CD4-positive, alpha-beta T cell treated with Interleukin-17A for 1 hour (primary cell): Measurements from ENCODE around the gene NFKBIB.
A peak's percentile ranks its signal among the peaks of the same experiment; 100 is the strongest.
"Not testable (repeated sequence)": the region's sequence is repeated elsewhere in the genome, so short reads cannot be mapped to it uniquely, and the experiment has no call there.

Experiments used
- DNase-seq: peaks from one replicate; pipeline ENCODE4 v3.0.0-alpha.2; 2020

The NFKBIB gene

GRCh38 chr19:38875656-38876395 lies 23.9 kb upstream of the NFKBIB start:
- no peak for DNase-seq

- peak; percentile 80 for DNase-seq
These were observed 21.8 kb upstream of the NFKBIB start, which contains the start of gene RINL for GRCh38 chr19:38877781-38878574. Gene RINL (minus strand): TSS chr19:38878275. CDS start chr19:38876742, 1,533 bp downstream.

- no peak for DNase-seq
These were observed 21.0 kb upstream of the NFKBIB start for GRCh38 chr19:38878575-38879399.

- no peak for DNase-seq
These were observed 20.4 kb upstream of the NFKBIB start for GRCh38 chr19:38879400-38879751.

- no peak for DNase-seq
These were observed 19.5 kb upstream of the NFKBIB start for GRCh38 chr19:38880076-38880881.

- DNase-seq = no peak
These were observed 18.7 kb upstream of the NFKBIB start for GRCh38 chr19:38880882-38881609.

- no peak for DNase-seq
These were observed 16.5 kb upstream of the NFKBIB start for GRCh38 chr19:38883286-38883685.

GRCh38 chr19:38884691-38885090 lies 15.1 kb upstream of the NFKBIB start:
- DNase-seq = not testable (repeated sequence)

- DNase-seq = no peak
These were observed 10.9 kb upstream of the NFKBIB start for GRCh38 chr19:38888876-38889275.

GRCh38 chr19:38889803-38890202 lies 10.0 kb upstream of the NFKBIB start:
- no peak for DNase-seq

- DNase-seq = no peak
These were observed 9.1 kb upstream of the NFKBIB start for GRCh38 chr19:38890686-38891085.

- no peak for DNase-seq
These were observed 8.0 kb upstream of the NFKBIB start for GRCh38 chr19:38891771-38892170.

GRCh38 chr19:38892841-38893240 lies 6.9 kb upstream of the NFKBIB start:
- DNase-seq = no peak

GRCh38 chr19:38893341-38893771 lies 6.4 kb upstream of the NFKBIB start:
- no peak for DNase-seq

GRCh38 chr19:38894968-38895367 lies 4.8 kb upstream of the NFKBIB start:
- no peak for DNase-seq

- DNase-seq = no peak
These were observed 852 bp upstream of the NFKBIB start for GRCh38 chr19:38898788-38899446.

- no peak for DNase-seq
These were observed 447 bp downstream of the NFKBIB start for GRCh38 chr19:38900202-38900629.

GRCh38 chr19:38900743-38901190 lies 998 bp downstream of the NFKBIB start:
- no peak for DNase-seq

GRCh38 chr19:38901683-38902082 lies 1.9 kb downstream of the NFKBIB start:
- no peak for DNase-seq

- DNase-seq = no peak
These were observed 5.1 kb downstream of the NFKBIB start for GRCh38 chr19:38904581-38905539.
